ENCODE measurements around the gene TNP1. TPM values are rescaled to one million over a fixed set of nuclear protein-coding genes. Genes with fewer than 3 reads are reported as not detected.

Gene TNP1
- total RNA-seq, 1 donor from 2014 or later, result not detected

DNA sequence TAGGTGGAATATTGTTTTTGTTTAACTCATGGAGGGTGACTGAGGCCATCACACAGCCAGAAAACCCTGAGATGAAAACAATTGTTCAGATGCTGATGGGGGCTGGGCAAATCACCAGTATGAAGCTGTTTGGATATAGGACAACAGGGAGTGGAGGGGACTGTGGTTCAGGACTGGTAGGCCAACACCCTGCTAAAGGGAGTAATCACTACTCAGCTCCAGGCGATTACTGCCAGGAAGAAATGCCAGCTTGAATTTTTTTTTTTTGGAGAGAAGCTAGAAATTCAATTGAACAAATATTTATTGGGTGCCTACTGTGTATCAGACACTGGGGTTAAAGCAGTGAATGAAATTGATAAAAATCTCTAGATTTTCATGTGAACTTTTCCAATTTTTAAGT is 37.4 kb downstream of the TNP1 start:
- no peak for DNase-seq (ENCODE audit: low spot score)
- intact Hi-C loops (cut with micrococcal nuclease), result no loop called here
- Mint-ChIP-seq H3K4me1 (ENCODE audit: low read depth) (no peaks in the 10 kb centered on the region), H3K27me3 (ENCODE audit: insufficient read depth) (peaks cover 5% of the 10 kb centered on the region), H3K36me3 (ENCODE audit: low read depth) (no peaks in the 10 kb centered on the region), H3K4me3 (no peak overlapping the region), H3K27ac (no peak overlapping the region), H3K9me3 (no peaks in the 10 kb centered on the region)

DNA sequence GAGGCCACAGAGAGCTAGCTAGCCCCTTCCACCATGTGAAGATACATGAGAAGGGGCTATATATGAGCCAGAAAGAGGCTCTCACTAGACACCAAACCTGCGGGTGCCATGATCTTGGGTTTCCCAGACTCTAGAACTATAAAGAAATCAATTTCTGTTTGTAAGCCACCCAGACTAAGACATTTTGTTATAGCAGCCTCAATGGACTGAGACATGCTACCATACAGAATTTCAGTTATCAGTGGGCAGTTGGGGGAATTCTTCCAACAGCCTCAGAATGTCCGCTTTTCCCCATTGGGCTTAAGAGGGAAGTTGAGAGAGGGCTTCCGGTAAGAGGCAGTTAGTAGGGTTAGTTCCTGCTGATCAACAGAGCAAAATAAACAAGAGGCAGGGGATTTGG is 39.2 kb downstream of the TNP1 start:
- no peak overlapping the region for H3K4me3 Mint-ChIP-seq
- H3K4me1 Mint-ChIP-seq (ENCODE audit: low read depth), result no peaks in the 10 kb centered on the region
- no peaks in the 10 kb centered on the region for H3K36me3 Mint-ChIP-seq (ENCODE audit: low read depth)
- H3K9me3 Mint-ChIP-seq, result no peaks in the 10 kb centered on the region
- DNase-seq (ENCODE audit: low spot score), result no peak
- peaks cover 6% of the 10 kb centered on the region for H3K27me3 Mint-ChIP-seq (ENCODE audit: insufficient read depth)
- intact Hi-C loops (cut with micrococcal nuclease), result no loop called here
- no peak overlapping the region for H3K27ac Mint-ChIP-seq

DNA sequence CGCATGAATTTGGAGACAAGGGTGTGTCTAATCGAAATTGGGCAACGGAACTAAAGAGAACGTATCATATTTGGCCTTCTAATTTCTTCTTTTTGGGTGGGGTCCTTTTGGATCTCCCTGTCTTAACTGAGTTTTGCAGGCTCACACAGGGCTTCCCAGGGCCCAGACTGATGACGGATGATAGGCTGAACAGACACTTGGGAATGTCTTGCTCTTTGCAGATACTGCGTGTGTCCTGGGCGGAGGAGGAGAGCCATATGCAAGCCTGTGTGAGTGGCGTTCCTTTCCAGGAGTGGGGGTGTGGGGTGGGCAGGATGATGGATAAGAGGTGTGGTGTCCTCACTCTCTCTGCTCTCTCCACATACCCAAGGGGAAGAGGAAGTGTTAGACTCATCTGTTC is 40.1 kb downstream of the TNP1 start:
- intact Hi-C loops (cut with micrococcal nuclease), result no loop called here
- Mint-ChIP-seq H3K36me3 (ENCODE audit: low read depth) (no peaks in the 10 kb centered on the region), H3K4me1 (ENCODE audit: low read depth) (no peaks in the 10 kb centered on the region)

DNA sequence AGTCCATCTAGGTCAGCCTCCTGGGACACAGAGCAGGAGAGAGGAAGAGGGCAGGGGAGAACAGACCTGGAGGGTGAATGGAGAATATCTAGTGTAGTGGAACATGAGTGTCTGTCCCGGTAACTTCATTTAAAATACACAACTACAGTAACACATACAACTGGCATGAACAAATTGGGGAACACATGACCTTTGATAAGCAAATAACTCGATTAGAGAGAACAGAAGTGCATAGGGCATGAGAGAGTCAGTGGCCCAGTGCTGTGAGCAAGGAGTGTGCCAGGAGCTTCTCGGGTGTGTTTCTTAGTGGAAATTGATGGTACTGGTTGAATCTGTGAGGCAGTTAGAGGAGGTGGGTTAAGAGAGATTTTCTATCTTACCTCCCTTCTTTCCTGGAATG is 40.8 kb downstream of the TNP1 start:
- Mint-ChIP-seq H3K36me3 (ENCODE audit: low read depth) (no peaks in the 10 kb centered on the region), H3K4me1 (ENCODE audit: low read depth) (no peaks in the 10 kb centered on the region), H3K27me3 (ENCODE audit: insufficient read depth) (peaks cover 6% of the 10 kb centered on the region), H3K4me3 (no peak overlapping the region), H3K9me3 (no peaks in the 10 kb centered on the region), H3K27ac (no peak overlapping the region)
- intact Hi-C loops (cut with micrococcal nuclease), result no loop called here
- DNase-seq (ENCODE audit: low spot score), result no peak

More for the DNA sequence above, 40.1 kb downstream of the TNP1 start:
- no peak for DNase-seq (ENCODE audit: low spot score)
- Mint-ChIP-seq H3K27me3 (ENCODE audit: insufficient read depth) (peaks cover 4% of the 10 kb centered on the region), H3K27ac (no peak overlapping the region), H3K9me3 (no peaks in the 10 kb centered on the region), H3K4me3 (no peak overlapping the region)

DNA sequence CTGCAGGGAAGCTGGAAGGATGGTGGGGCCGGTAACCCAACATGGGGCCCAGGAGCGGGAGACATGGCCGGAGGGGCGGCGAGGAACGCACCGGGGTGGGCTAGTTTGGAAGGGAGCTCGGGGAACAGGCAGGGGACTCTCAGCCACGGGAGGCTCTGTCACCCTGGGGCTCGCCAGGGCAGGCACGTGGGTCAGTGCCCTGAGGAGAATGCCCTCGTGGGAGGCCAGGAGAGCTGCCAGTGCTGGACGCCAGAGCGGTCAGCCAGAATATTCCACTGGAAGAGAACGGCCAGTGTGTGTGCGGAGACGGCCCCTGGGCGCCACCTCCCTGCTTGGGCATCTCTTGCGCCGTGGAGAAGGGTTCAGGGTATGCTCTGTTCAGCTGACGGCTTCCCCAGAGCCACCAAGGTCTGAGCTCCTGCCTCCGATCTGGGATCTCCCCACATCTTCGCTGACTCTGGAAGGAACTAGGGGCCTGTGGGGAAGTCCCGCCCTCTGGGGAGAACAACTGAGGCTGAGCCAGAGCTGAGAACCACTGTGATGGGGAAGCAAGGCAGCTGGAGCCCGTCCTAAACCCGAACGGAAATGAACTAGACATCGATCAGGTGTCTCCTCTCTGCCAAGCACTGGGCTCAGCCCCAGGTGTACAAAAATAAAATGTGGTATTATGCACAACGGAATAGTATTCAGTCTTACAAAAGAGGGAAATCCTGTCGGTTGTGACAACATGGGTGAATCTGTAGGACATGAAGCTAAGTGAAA is 49.3 kb downstream of the TNP1 start:
- Mint-ChIP-seq H3K4me1 (ENCODE audit: low read depth) (no peaks in the 10 kb centered on the region), H3K27me3 (ENCODE audit: insufficient read depth) (peaks cover 4% of the 10 kb centered on the region), H3K36me3 (ENCODE audit: low read depth) (no peaks in the 10 kb centered on the region), H3K4me3 (no peak overlapping the region), H3K9me3 (no peaks in the 10 kb centered on the region), H3K27ac (no peak overlapping the region)
- DNase-seq (ENCODE audit: low spot score), result no peak
- intact Hi-C loops (cut with micrococcal nuclease), result no loop called here

Other genes starting within 250 kb of the TNP1 start
- gene IGFBP2, start 226.6 kb downstream of the TNP1 start, total RNA-seq, result 11.1 and 12.3 TPM in 2 replicates
- not detected in 2 replicates for gene IGFBP5, start 164.5 kb downstream of the TNP1 start, total RNA-seq

Measured in activated T-helper 1 cell treated with anti-CD3 and anti-CD28 coated beads, Interleukin-12 subunit alpha, Interleukin-12 subunit beta, Interleukin-2, Interleukin-4 antibody, amounts not matched to agents 30 ng/mL and 10 ng/mL and 1 ng/mL, durations not matched to agents 14 hours and 24 hours and 36 hours (primary cell).